Body of pancreas (tissue), 4 donors: ENCODE measurements around the gene MYCBP2. TPM values are rescaled to one million over a fixed set of nuclear protein-coding genes. Genes with fewer than 3 reads are reported as not detected.

Experiments used
- ATAC-seq: fragments of 150-250 bp; one replicate; pipeline ENCODE4 v1.9.1; 2016
- DNase-seq, 4 donors: peaks; one replicate each; pipeline ENCODE4 v3.0.0-alpha.2; 2019
- H3K27ac ChIP-seq, 4 donors: fragments of 200-600 bp; sonication (generic); 1 replicate in 3 of 4; 2 replicates in 1 of 4; pipeline versions ENCODE4 v1.5.1 to v1.6.1; 2016 to 2019; ENCODE audit warnings: mild to moderate bottlenecking in 1 of 4, mixed read lengths in 1 of 4, moderate library complexity in 1 of 4
- H3K27me3 ChIP-seq, 2 donors: fragments of 200-600 bp; sonication (generic); one replicate each; pipeline ENCODE4 v1.6.0; 2016; ENCODE audit warnings: mild to moderate bottlenecking in 1 of 2
- H3K36me3 ChIP-seq, 2 donors: fragments of 200-600 bp; sonication (generic); replicated peaks in 1 of 2; 2 replicates each; pipeline ENCODE4 v1.5.1; 2016; ENCODE audit warnings: low read depth in 2 of 2; ENCODE audit not compliant: insufficient read depth in 1 of 2
- H3K4me1 ChIP-seq: fragments of 200-600 bp; sonication (generic); one replicate; pipeline ENCODE4 v1.6.0; 2016
- H3K4me3 ChIP-seq, 2 donors: fragments of 200-600 bp; sonication (generic); 1 replicate in 1 of 2; 2 replicates in 1 of 2; pipeline ENCODE4 v1.5.1; 2016 to 2019
- H3K9me3 ChIP-seq, 3 donors: fragments of 200-600 bp; sonication (generic); 1 replicate in 2 of 3; 2 replicates in 1 of 3; pipeline ENCODE4 v1.5.1; 2016
- POLR2A ChIP-seq, 3 donors: fragments of 450-650 bp; IDR thresholded peaks; one replicate each; pipeline ENCODE4 v1.6.1; 2016; ENCODE audit warnings: antibody characterized with exemption in 3 of 3, mild to moderate bottlenecking in 2 of 3
- WGBS, 2 donors: methylation state at CpG; one replicate each; pipeline ENCODE4 v1.1.5; 2017; 5-methylcytosine and 5-hydroxymethylcytosine counted together
- intact Hi-C: fragments of 100-400 bp; cut with DNase I; formaldehyde crosslinking; loops from one replicate; pipeline ENCODE4 v1.15.1; 2023
- total RNA-seq, 2 donors: library from RNA; depleted of rRNA; stranded (reverse); fragments of >200 nt; gene quantifications; one replicate each; pipeline ENCODE4 v1.1.0, GENCODE V29; 2016
- TF ChIP-seq, protein P1 (sequence below), 7 experiments: fragments of 450-650 bp in 4 of 7; fragments of 200-600 bp in 3 of 7; sonication (generic) in 3 of 7; IDR thresholded peaks; one replicate each; pipeline ENCODE4 v1.5.1; 2016 to 2019; ENCODE audit warnings: antibody characterized with exemption in 7 of 7

The MYCBP2 gene
- total RNA-seq, 2 donors from 2014 or later = 85.9 to 127 TPM

DNA sequence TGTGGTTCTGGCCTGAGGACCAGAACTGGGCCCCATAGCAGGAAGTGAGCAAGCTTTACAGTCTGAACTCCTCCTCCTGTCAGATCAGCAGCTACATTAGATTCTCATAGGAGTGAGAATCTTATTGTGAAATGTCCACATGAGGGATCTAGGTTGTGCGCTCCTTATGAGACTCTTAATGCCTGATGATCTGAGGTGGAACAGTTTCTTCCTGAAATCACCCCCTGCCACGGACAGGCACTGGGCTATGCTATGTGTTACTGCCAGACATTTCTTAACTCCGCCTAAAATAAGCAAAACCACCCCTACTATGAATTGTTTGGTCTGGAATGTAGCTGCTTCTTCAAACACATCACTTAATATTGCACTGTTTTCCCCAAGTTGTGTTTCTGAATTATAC, 304.6 kb downstream of the MYCBP2 start:
- no peak overlapping the region for H3K4me3 ChIP-seq

DNA sequence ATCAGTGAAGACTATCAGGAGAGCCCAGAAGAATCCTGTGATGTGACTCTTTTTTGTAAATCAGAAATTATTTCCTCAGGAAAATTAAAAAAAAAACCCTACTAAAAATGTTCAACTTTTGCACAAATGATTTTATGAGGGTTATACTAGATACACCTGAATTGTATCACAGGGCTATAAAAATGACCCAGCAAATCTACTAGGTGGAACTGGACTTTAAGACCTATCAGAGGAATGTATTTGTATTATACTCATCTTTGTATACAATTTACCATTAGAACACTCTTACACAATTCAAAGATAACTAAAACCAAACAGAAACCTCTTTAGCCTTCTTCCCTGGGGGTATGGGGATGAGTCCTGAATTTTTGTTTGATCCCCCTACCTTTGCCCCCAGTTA, 307.1 kb downstream of the MYCBP2 start:
- no peak for DNase-seq

More for the DNA sequence above, 304.6 kb downstream of the MYCBP2 start:
- Histone ChIP-seq H3K4me1 (peaks cover 57% of the 10 kb centered on the region), H3K27me3 (no peaks in the 10 kb centered on the region), H3K36me3 (peaks cover 0 to under 1% of the 10 kb centered on the region in 2 donors), H3K27ac (no peak overlapping the region), H3K9me3 (no peaks in the 10 kb centered on the region)
- no peak for DNase-seq
- ATAC-seq = no peak
- intact Hi-C loops = no loop called here
- WGBS, 2 donors = 64 to 69% methylated on average over 3 of the region's 3 CpGs
- TF ChIP-seq, protein P1, sequence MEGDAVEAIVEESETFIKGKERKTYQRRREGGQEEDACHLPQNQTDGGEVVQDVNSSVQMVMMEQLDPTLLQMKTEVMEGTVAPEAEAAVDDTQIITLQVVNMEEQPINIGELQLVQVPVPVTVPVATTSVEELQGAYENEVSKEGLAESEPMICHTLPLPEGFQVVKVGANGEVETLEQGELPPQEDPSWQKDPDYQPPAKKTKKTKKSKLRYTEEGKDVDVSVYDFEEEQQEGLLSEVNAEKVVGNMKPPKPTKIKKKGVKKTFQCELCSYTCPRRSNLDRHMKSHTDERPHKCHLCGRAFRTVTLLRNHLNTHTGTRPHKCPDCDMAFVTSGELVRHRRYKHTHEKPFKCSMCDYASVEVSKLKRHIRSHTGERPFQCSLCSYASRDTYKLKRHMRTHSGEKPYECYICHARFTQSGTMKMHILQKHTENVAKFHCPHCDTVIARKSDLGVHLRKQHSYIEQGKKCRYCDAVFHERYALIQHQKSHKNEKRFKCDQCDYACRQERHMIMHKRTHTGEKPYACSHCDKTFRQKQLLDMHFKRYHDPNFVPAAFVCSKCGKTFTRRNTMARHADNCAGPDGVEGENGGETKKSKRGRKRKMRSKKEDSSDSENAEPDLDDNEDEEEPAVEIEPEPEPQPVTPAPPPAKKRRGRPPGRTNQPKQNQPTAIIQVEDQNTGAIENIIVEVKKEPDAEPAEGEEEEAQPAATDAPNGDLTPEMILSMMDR (IDR thresholded peaks at IDR 0.05) = no peak
- no peak for TF ChIP-seq POLR2A (IDR thresholded peaks at IDR 0.05)

DNA sequence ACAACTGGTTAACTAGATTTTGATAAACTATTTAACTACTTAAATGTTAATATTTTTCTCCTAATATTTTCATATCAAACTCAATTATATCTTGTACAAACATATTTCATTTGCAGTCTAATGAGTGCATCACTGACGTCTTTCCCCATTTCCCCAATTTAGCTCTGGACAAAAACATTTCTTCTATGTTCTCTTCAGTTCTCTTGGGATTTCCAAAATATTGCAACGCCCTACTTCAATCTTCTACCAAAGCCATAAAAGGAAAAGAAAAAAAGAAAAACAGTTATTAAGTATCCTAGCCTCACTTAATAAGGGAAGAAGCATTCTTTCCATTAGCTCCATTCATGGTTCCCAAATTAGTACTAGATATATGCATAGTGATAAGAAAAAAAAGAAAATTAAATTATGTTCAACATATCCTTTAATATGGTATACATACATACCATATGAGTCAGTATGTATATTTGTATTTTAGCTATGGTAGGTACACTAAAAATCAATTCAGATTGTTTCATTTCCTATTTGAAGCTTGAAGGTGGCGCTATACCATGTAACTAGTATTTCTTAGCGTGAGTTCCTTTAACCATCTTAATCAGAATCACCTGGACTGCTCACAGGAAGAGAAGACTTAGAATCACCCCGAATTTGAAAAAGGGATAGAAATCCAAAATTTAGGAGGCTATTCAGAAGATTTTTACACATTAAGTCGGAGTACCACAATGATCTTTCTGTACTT, 309.8 kb downstream of the MYCBP2 start:
- H3K4me3 ChIP-seq = no peak overlapping the region
- ATAC-seq (no peak), DNase-seq (no peak)
- H3K36me3 ChIP-seq = peaks cover 0 to 18% of the 10 kb centered on the region in 2 donors
- no peaks in the 10 kb centered on the region for H3K9me3 ChIP-seq
- intact Hi-C loops = no loop called here
- peaks cover 44% of the 10 kb centered on the region for H3K4me1 ChIP-seq
- no peak overlapping the region for H3K27ac ChIP-seq
- 84 to 86% methylated on average over 6 of the region's 6 CpGs for WGBS, 2 donors
- no peaks in the 10 kb centered on the region for H3K27me3 ChIP-seq
- TF ChIP-seq POLR2A (IDR thresholded peaks at IDR 0.05) = no peak
- TF ChIP-seq, protein P1 (IDR thresholded peaks at IDR 0.05) = no peak

More for the DNA sequence above, 307.1 kb downstream of the MYCBP2 start:
- TF ChIP-seq, protein P1 (IDR thresholded peaks at IDR 0.05) = no peak
- no peak for TF ChIP-seq POLR2A (IDR thresholded peaks at IDR 0.05)
- Histone ChIP-seq H3K27me3 (no peaks in the 10 kb centered on the region), H3K4me3 (no peak overlapping the region), H3K4me1 (peaks cover 64% of the 10 kb centered on the region), H3K36me3 (peaks cover 0 to 14% of the 10 kb centered on the region in 2 donors), H3K9me3 (no peaks in the 10 kb centered on the region), H3K27ac (no peak overlapping the region)
- ATAC-seq = no peak
- intact Hi-C loops = no loop called here

DNA sequence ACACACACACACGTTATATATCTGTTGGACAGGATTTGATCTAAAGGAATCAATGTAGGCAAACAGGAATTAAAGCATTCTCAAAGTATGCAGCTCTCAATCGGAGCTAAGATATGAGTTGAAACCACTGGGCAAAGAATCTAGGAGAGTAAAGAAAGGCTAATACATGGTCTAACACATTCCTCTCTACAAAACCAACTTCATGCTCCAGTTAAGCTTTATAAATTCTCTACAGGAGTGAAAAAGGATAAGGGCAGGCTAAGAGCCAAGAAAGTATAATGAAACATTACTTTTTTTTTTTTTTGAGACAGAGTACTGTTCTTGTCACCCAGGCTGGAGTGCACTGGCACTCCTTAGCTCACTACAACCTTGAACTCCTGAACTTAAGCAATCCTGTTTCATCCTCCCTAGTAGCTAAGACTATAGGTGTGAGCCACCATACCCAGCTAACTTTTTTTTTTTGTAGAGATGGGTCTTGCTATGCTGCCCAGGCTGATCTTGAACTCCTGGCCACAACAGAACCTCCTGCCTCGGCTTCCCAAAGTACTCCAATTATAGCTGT, 310.6 kb downstream of the MYCBP2 start:
- H3K4me3 ChIP-seq = no peak overlapping the region
- no peaks in the 10 kb centered on the region for H3K27me3 ChIP-seq
- WGBS, 2 donors = 68 to 70% methylated on average over 3 of the region's 3 CpGs
- no peak for DNase-seq
- TF ChIP-seq POLR2A (IDR thresholded peaks at IDR 0.05) = no peak
- TF ChIP-seq, protein P1 (IDR thresholded peaks at IDR 0.05) = no peak
- H3K27ac ChIP-seq = peak overlapping the region in 1 of 4 donors; percentile 15
- no peaks in the 10 kb centered on the region for H3K9me3 ChIP-seq
- H3K4me1 ChIP-seq = peaks cover 37% of the 10 kb centered on the region
- ATAC-seq = peak; percentile 27
- peaks cover 0 to 20% of the 10 kb centered on the region in 2 donors for H3K36me3 ChIP-seq
- intact Hi-C loops = no loop called here
